WTC11 (cell line): ENCODE data around the gene USP2. TPM values are rescaled to one million over a fixed set of nuclear protein-coding genes. Genes with fewer than 3 reads are reported as not detected.

Experiments used
- ATAC-seq: fragments of 200-7000 bp; cut with Tn5 transposase; 2 replicates; pipeline ENCODE4 v1.10.0; 2021; ENCODE audit warnings: mild to moderate bottlenecking, moderate library complexity
- CTCF ChIA-PET: fragments of 300-600 bp; sonication (Branson Sonifier 250); formaldehyde crosslinking; loops from one replicate; lab custom pipeline; 2021; ENCODE audit warnings: antibody characterized with exemption; lab: Charles Lee
- POLR2A ChIA-PET: fragments of 350-600 bp; sonication (Branson Sonifier 250); formaldehyde crosslinking; loops from one replicate; lab custom pipeline; 2021; ENCODE audit warnings: antibody characterized with exemption; lab: Charles Lee
- DNase-seq: peaks from one replicate; pipeline ENCODE4 v3.0.0; 2021; ENCODE audit warnings: low spot score
- H3K27ac Mint-ChIP-seq: 2 replicates; pipeline ENCODE4 v1.8.0; 2021; ENCODE audit warnings: mixed read lengths
- H3K27me3 Mint-ChIP-seq: 2 replicates; pipeline ENCODE4 v1.8.0; 2021; ENCODE audit warnings: low read depth, mild to moderate bottlenecking, moderate library complexity, mixed read lengths
- H3K36me3 Mint-ChIP-seq: 2 replicates; pipeline ENCODE4 v1.8.0; 2021; ENCODE audit warnings: mixed read lengths
- H3K4me1 Mint-ChIP-seq: 2 replicates; pipeline ENCODE4 v1.8.0; 2022; ENCODE audit warnings: mixed read lengths
- H3K4me3 Mint-ChIP-seq: 2 replicates; pipeline ENCODE4 v1.8.0; 2021; ENCODE audit warnings: mild to moderate bottlenecking, moderate library complexity, mixed read lengths
- H3K9me3 Mint-ChIP-seq: 2 replicates; pipeline ENCODE4 v1.8.0; 2021; ENCODE audit warnings: mixed read lengths
- E2F5 ChIP-seq: sonication (generic); formaldehyde crosslinking; IDR thresholded peaks from 2 replicates; pipeline ENCODE4 v1.8.1; 2022; ENCODE audit warnings: mild to moderate bottlenecking, moderate library complexity, missing genetic modification reagents
- FOXJ3 ChIP-seq: sonication (generic); formaldehyde crosslinking; IDR thresholded peaks from 2 replicates; pipeline ENCODE4 v1.9.0; 2021; ENCODE audit warnings: missing genetic modification reagents, mild to moderate bottlenecking, borderline replicate concordance
- FOXK1 ChIP-seq: sonication (generic); formaldehyde crosslinking; IDR thresholded peaks from 2 replicates; pipeline ENCODE4 v1.8.0; 2022; ENCODE audit warnings: mild to moderate bottlenecking, moderate library complexity, missing genetic modification reagents
- GRHL2 ChIP-seq: fragments of 250-450 bp; sonication (Bioruptor Pico); IDR thresholded peaks from 2 replicates; pipeline ENCODE4 v1.8.0; 2022; ENCODE audit warnings: mild to moderate bottlenecking, moderate library complexity; ENCODE audit not compliant: insufficient replicate concordance, severe bottlenecking
- HMGA2 ChIP-seq: fragments of 250-450 bp; sonication (Bioruptor Pico); IDR thresholded peaks from 2 replicates; pipeline ENCODE4 v1.4.0; 2021; ENCODE audit warnings: mild to moderate bottlenecking, moderate library complexity
- IRF2 ChIP-seq: sonication (generic); formaldehyde crosslinking; IDR thresholded peaks from 2 replicates; pipeline ENCODE4 v1.8.0; 2022; ENCODE audit warnings: low read depth, missing genetic modification reagents, borderline replicate concordance
- JAZF1 ChIP-seq: fragments of 250-450 bp; sonication (Bioruptor Pico); IDR thresholded peaks from 2 replicates; pipeline ENCODE4 v1.9.0; 2021; ENCODE audit warnings: moderate library complexity, mild to moderate bottlenecking, inconsistent platforms
- MYBL2 ChIP-seq: sonication (generic); formaldehyde crosslinking; IDR thresholded peaks from 2 replicates; pipeline ENCODE4 v1.8.1; 2023; ENCODE audit warnings: mild to moderate bottlenecking, moderate library complexity, missing genetic modification reagents
- NFATC4 ChIP-seq: fragments of 250-450 bp; sonication (Bioruptor Pico); IDR thresholded peaks from 2 replicates; pipeline ENCODE4 v1.9.0; 2021; ENCODE audit warnings: mild to moderate bottlenecking
- NR1H2 ChIP-seq: sonication (generic); formaldehyde crosslinking; IDR thresholded peaks from 2 replicates; pipeline ENCODE4 v1.9.0; 2021; ENCODE audit warnings: mild to moderate bottlenecking, moderate library complexity, missing genetic modification reagents
- OVOL2 ChIP-seq: fragments of 250-450 bp; sonication (Bioruptor Pico); IDR thresholded peaks from 2 replicates; pipeline ENCODE4 v1.9.0; 2021; ENCODE audit warnings: mild to moderate bottlenecking, borderline replicate concordance
- SMAD4 ChIP-seq: sonication (generic); formaldehyde crosslinking; IDR thresholded peaks from 2 replicates; pipeline ENCODE4 v1.8.0; 2022; ENCODE audit warnings: mild to moderate bottlenecking, missing genetic modification reagents
- SP1 ChIP-seq: sonication (generic); formaldehyde crosslinking; conservative IDR thresholded peaks from 2 replicates; pipeline ENCODE4 v1.8.1; 2022; ENCODE audit warnings: missing genetic modification reagents
- TCF7 ChIP-seq: sonication (generic); formaldehyde crosslinking; IDR thresholded peaks from 2 replicates; pipeline ENCODE4 v1.8.0; 2022; ENCODE audit warnings: mild to moderate bottlenecking, low read depth, missing genetic modification reagents, moderate library complexity
- TEAD1 ChIP-seq: sonication (generic); formaldehyde crosslinking; IDR thresholded peaks from 2 replicates; pipeline ENCODE4 v1.8.0; 2022; ENCODE audit warnings: mild to moderate bottlenecking, missing genetic modification reagents
- TP53 ChIP-seq: sonication (generic); formaldehyde crosslinking; IDR thresholded peaks from 2 replicates; pipeline ENCODE4 v1.8.1; 2023; ENCODE audit warnings: mild to moderate bottlenecking, missing genetic modification reagents
- USF1 ChIP-seq: sonication (generic); formaldehyde crosslinking; IDR thresholded peaks from 2 replicates; pipeline ENCODE4 v1.8.0; 2022; ENCODE audit warnings: mild to moderate bottlenecking, missing genetic modification reagents
- ZNF121 ChIP-seq: sonication (generic); formaldehyde crosslinking; IDR thresholded peaks from 2 replicates; pipeline ENCODE4 v1.8.0; 2023; ENCODE audit warnings: missing genetic modification reagents
- ZNF416 ChIP-seq: fragments of 250-450 bp; sonication (Bioruptor Pico); IDR thresholded peaks from 2 replicates; pipeline ENCODE4 v1.9.0; 2021; ENCODE audit warnings: mild to moderate bottlenecking, inconsistent platforms
- total RNA-seq: library from RNA; stranded (reverse); gene quantifications from 3 replicates; pipeline ENCODE4 v1.2.3, GENCODE V29; 2021
- TF ChIP-seq, protein P1 (sequence below): sonication (generic); formaldehyde crosslinking; IDR thresholded peaks from 2 replicates; pipeline ENCODE4 v1.8.0; 2022; ENCODE audit warnings: mild to moderate bottlenecking, missing genetic modification reagents
- TF ChIP-seq, protein P2 (sequence below): sonication (generic); formaldehyde crosslinking; IDR thresholded peaks from 2 replicates; pipeline ENCODE4 v1.8.1; 2023; ENCODE audit warnings: mild to moderate bottlenecking, missing genetic modification reagents, borderline replicate concordance
- TF ChIP-seq, protein P3 (sequence below): sonication (generic); formaldehyde crosslinking; IDR thresholded peaks from 2 replicates; pipeline ENCODE4 v1.8.0; 2022; ENCODE audit warnings: mild to moderate bottlenecking, missing genetic modification reagents
- TF ChIP-seq, protein P4 (sequence below): fragments of 250-450 bp; sonication (Bioruptor Pico); conservative IDR thresholded peaks from 2 replicates; pipeline ENCODE4 v1.9.0; 2021; ENCODE audit warnings: mild to moderate bottlenecking

The USP2 gene
- total RNA-seq, 1 experiment from 2014 or later = 8.0 TPM

DNA sequence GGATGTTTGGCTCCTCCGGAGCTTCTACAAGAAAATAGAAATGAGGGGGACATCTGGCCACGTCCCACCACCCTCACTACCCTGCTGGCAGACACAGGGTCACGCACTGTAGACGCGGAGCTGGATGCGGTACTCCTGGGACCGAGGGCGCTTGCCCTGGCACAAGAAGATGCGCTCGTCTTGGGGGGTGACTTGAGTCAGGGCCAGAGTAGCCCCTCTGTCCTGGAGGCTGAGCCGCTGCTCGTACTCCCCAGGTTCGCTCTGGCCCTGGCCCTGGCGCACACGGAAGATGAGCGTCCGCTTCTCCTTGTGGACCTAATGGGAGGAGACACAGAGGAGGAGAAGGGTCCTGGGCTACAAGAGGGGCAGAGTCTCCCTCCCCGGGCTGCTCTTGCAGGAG, 66.8 kb downstream of the USP2 start:
- ATAC-seq (no peak), DNase-seq (no peak)
- H3K4me3 Mint-ChIP-seq = peak overlapping the region; percentile 69
- TF ChIP-seq FOXK1 (no peak), ZNF416 (CRISPR knock-in tag) (0 out of 2 replicates have a peak, but pooled peaks have one; percentile 40), USF1 (CRISPR knock-in tag) (no peak)
- TF ChIP-seq, protein P1, sequence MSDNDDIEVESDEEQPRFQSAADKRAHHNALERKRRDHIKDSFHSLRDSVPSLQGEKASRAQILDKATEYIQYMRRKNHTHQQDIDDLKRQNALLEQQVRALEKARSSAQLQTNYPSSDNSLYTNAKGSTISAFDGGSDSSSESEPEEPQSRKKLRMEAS (CRISPR knock-in tag) = no peak
- ChIA-PET POLR2A (interaction anchor here (1.2 to 4.7 kb wide), 4 partner anchors 8 to 24 kb away, joined by 3 to 35 read pairs (median 6); partner anchors contain the start of gene RNF26), CTCF (interaction anchor here (0.5 to 13.7 kb wide), 14 partner anchors 8 to 703 kb away, joined by 3 to 387 read pairs (median 4); partner anchors contain the start of genes ABCG4, C1QTNF5, CBL and RNF26)
- no peak overlapping the region for H3K27ac Mint-ChIP-seq
- peaks cover 9% of the 10 kb centered on the region for H3K36me3 Mint-ChIP-seq
- H3K4me1 Mint-ChIP-seq = peaks cover 33% of the 10 kb centered on the region
- no peaks in the 10 kb centered on the region for H3K9me3 Mint-ChIP-seq
- H3K27me3 Mint-ChIP-seq = peaks cover 44% of the 10 kb centered on the region

DNA sequence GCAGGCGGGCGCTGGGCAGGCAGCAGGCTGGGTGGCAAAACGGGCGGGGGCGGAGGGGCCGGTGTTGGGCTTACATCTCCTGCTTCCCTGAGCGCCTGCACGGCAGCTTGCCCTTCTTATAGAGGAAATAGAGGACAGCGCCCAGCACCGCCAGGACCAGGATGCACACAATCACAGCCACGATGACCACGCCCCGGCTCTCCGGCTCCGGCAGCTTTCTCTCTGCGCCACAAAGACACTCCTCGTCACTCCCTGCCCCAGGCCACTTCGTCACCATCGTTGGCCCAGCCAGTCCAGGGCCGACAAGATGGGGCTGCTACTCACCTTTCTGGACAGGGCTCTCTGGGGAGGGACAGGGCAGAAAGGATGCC, 70.8 kb downstream of the USP2 start:
- Mint-ChIP-seq H3K4me3 (no peak overlapping the region), H3K27me3 (peaks cover 15% of the 10 kb centered on the region), H3K36me3 (peaks cover 19% of the 10 kb centered on the region), H3K4me1 (peaks cover 23% of the 10 kb centered on the region), H3K9me3 (no peaks in the 10 kb centered on the region), H3K27ac (no peak overlapping the region)
- no peak for TF ChIP-seq GRHL2
- no peak for TF ChIP-seq NR1H2 (CRISPR knock-in tag)
- no peak for TF ChIP-seq ZNF121 (CRISPR knock-in tag)
- no peak for TF ChIP-seq SP1 (CRISPR knock-in tag)
- no peak for TF ChIP-seq OVOL2 (CRISPR knock-in tag)
- ATAC-seq (no peak), DNase-seq (no peak)
- CTCF ChIA-PET = interaction anchor here (1.2 to 1.5 kb wide), 2 partner anchors 11 to 164 kb away, joined by 3 to 7 read pairs; no protein-coding TSS in a partner anchor
- POLR2A ChIA-PET = interaction anchor here (1.1 kb wide), 1 partner anchor 10 kb away, joined by 5 read pairs; no protein-coding TSS in a partner anchor

GRCh38 chr11:119309953-119310681, 71.4 kb downstream of the USP2 start:
- ChIA-PET POLR2A (interaction anchor here (0.6 kb wide), 2 partner anchors 156 to 1239 kb away, joined by 3 read pairs; no protein-coding TSS in a partner anchor), CTCF (interaction anchor here (1.2 to 1.5 kb wide), 3 partner anchors 11 to 165 kb away, joined by 3 to 7 read pairs (median 4); no protein-coding TSS in a partner anchor)
- DNase-seq = no peak
- no peak overlapping the region for H3K27ac Mint-ChIP-seq
- no peaks in the 10 kb centered on the region for H3K9me3 Mint-ChIP-seq
- peaks cover 18% of the 10 kb centered on the region for H3K4me1 Mint-ChIP-seq
- no peak overlapping the region for H3K4me3 Mint-ChIP-seq
- ATAC-seq = no peak
- peaks cover 10% of the 10 kb centered on the region for H3K27me3 Mint-ChIP-seq
- peaks cover 21% of the 10 kb centered on the region for H3K36me3 Mint-ChIP-seq
- TF ChIP-seq FOXJ3 (CRISPR knock-in tag) (no peak), JAZF1 (no peak), E2F5 (CRISPR knock-in tag) (no peak), HMGA2 (CRISPR knock-in tag) (no peak), TEAD1 (CRISPR knock-in tag) (no peak), NFATC4 (CRISPR knock-in tag) (no peak), ZNF121 (CRISPR knock-in tag) (no peak), TCF7 (no peak), NR1H2 (CRISPR knock-in tag) (no peak), TP53 (CRISPR knock-in tag) (no peak), IRF2 (CRISPR knock-in tag) (no peak), SMAD4 (CRISPR knock-in tag) (no peak), MYBL2 (no peak)
- TF ChIP-seq, protein P2, sequence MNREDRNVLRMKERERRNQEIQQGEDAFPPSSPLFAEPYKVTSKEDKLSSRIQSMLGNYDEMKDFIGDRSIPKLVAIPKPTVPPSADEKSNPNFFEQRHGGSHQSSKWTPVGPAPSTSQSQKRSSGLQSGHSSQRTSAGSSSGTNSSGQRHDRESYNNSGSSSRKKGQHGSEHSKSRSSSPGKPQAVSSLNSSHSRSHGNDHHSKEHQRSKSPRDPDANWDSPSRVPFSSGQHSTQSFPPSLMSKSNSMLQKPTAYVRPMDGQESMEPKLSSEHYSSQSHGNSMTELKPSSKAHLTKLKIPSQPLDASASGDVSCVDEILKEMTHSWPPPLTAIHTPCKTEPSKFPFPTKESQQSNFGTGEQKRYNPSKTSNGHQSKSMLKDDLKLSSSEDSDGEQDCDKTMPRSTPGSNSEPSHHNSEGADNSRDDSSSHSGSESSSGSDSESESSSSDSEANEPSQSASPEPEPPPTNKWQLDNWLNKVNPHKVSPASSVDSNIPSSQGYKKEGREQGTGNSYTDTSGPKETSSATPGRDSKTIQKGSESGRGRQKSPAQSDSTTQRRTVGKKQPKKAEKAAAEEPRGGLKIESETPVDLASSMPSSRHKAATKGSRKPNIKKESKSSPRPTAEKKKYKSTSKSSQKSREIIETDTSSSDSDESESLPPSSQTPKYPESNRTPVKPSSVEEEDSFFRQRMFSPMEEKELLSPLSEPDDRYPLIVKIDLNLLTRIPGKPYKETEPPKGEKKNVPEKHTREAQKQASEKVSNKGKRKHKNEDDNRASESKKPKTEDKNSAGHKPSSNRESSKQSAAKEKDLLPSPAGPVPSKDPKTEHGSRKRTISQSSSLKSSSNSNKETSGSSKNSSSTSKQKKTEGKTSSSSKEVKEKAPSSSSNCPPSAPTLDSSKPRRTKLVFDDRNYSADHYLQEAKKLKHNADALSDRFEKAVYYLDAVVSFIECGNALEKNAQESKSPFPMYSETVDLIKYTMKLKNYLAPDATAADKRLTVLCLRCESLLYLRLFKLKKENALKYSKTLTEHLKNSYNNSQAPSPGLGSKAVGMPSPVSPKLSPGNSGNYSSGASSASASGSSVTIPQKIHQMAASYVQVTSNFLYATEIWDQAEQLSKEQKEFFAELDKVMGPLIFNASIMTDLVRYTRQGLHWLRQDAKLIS (CRISPR knock-in tag) = no peak
- TF ChIP-seq, protein P3, sequence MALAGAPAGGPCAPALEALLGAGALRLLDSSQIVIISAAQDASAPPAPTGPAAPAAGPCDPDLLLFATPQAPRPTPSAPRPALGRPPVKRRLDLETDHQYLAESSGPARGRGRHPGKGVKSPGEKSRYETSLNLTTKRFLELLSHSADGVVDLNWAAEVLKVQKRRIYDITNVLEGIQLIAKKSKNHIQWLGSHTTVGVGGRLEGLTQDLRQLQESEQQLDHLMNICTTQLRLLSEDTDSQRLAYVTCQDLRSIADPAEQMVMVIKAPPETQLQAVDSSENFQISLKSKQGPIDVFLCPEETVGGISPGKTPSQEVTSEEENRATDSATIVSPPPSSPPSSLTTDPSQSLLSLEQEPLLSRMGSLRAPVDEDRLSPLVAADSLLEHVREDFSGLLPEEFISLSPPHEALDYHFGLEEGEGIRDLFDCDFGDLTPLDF = no peak
- TF ChIP-seq, protein P4, sequence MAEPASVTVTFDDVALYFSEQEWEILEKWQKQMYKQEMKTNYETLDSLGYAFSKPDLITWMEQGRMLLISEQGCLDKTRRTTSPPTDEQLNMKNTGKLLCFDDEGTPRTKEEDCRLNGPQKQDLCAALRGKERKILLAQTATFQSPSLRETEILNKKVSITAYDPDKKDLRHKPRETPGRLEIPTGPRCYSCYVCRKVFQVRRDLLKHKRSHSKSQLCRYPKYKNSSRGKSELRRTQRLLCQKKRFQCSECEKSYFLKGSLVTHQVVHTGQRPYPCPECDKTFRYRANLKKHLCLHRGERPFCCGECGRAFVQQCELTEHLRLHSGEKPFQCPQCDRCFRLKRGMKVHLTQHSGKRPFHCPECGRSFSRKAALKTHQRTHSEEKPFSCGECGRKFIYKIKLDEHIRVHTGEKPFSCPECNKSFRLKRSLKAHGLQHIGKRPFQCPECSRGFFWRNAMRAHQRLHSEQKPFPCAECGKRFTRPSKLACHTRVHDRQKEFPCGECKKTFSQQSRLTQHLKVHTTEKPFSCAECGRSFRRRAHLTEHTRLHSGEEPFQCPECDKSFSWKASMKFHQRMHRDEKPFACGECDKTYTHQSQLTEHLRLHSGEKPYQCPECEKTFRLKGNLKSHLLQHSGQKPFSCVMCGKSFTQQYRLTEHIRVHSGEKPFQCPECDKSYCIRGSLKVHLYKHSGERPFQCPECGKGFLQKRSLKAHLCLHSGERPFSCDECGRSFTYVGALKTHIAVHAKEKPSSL (CRISPR knock-in tag) = no peak
